Lower leg skin (tissue), 4 donors: ENCODE measurements around the gene TCOF1. TPM values are rescaled to one million over a fixed set of nuclear protein-coding genes. Genes with fewer than 3 reads are reported as not detected.
"Not testable (repeated sequence)": the region's sequence is repeated elsewhere in the genome, so short reads cannot be mapped to it uniquely, and the experiment has no call there.

Experiments
- DNase-seq, 2 donors: peaks; one replicate each; pipeline ENCODE4 v3.0.0-alpha.2; 2019; ENCODE audit warnings: low spot score in 2 of 2
- H3K4me3 ChIP-seq: fragments of 200-600 bp; sonication (generic); 2 replicates; pipeline ENCODE4 v1.5.1; 2017; ENCODE audit warnings: mild to moderate bottlenecking, low read depth; ENCODE audit not compliant: poor library complexity, severe bottlenecking
- CTCF ChIP-seq, 3 donors: fragments of 450-650 bp; IDR thresholded peaks; one replicate each; pipeline ENCODE4 v1.5.1; 2016; ENCODE audit warnings: antibody characterized with exemption in 3 of 3, mild to moderate bottlenecking in 3 of 3, moderate library complexity in 2 of 3
- POLR2A ChIP-seq, 2 donors: fragments of 450-650 bp; IDR thresholded peaks; one replicate each; pipeline ENCODE4 v1.6.1; 2016 to 2017; ENCODE audit warnings: antibody characterized with exemption in 2 of 2, mild to moderate bottlenecking in 1 of 2, moderate library complexity in 1 of 2
- WGBS, 2 donors: methylation state at CpG; one replicate each; pipeline ENCODE4 v1.1.5; 2018; 5-methylcytosine and 5-hydroxymethylcytosine counted together
- intact Hi-C: fragments of 100-400 bp; cut with DNase I; formaldehyde crosslinking; loops from one replicate; pipeline ENCODE4 v1.15.0; 2023; ENCODE audit warnings: low total_unique reads
- total RNA-seq, 4 donors: library from RNA; depleted of rRNA; stranded (reverse); fragments of >200 nt; gene quantifications; one replicate each; pipeline ENCODE4 v1.1.0, GENCODE V29; 2016

Gene TCOF1
- total RNA-seq, 4 donors from 2014 or later, result 30.6 to 35.0 (median 32.2) TPM

- no peak for DNase-seq
- TF ChIP-seq POLR2A (IDR thresholded peaks at IDR 0.05), result no peak
- no peak for TF ChIP-seq CTCF (IDR thresholded peaks at IDR 0.05)
- intact Hi-C loops, result no loop called here
- H3K4me3 ChIP-seq, result no peak overlapping the region
- 62 to 72% methylated on average over 5 of the region's 5 CpGs for WGBS, 2 donors
Measured at GRCh38 chr5:150411245-150411979, 53.9 kb downstream of the TCOF1 start.

- peak; percentile 69 to 95 for DNase-seq
- TF ChIP-seq CTCF (IDR thresholded peaks at IDR 0.05) (no peak), POLR2A (IDR thresholded peaks at IDR 0.05) (no peak)
- WGBS, 2 donors, result 35 to 43% methylated on average over 19 to 20 of the region's 20 CpGs
- intact Hi-C loops, result no loop called here
- peak within 1 kb of the TSS; percentile 3 for H3K4me3 ChIP-seq
Measured at GRCh38 chr5:150412319-150413175, 55.0 kb downstream of the TCOF1 start, which contains the start of gene CD74. CD74 (minus strand) TSS chr5:150412910; CDS start chr5:150412749, 161 bp downstream.

- intact Hi-C loops, result no loop called here
- WGBS, 2 donors, result 74 to 79% methylated on average over 12 of the region's 12 CpGs
- no peak for DNase-seq
- no peak overlapping the region for H3K4me3 ChIP-seq
- TF ChIP-seq CTCF (IDR thresholded peaks at IDR 0.05) (no peak), POLR2A (IDR thresholded peaks at IDR 0.05) (no peak)
Measured at GRCh38 chr5:150413176-150413901, 55.8 kb downstream of the TCOF1 start.

- DNase-seq, intact Hi-C loops, H3K4me3 ChIP-seq: not testable (repeated sequence)
- 90 to 93% methylated on average over 16 of the region's 16 CpGs for WGBS, 2 donors
Measured at GRCh38 chr5:150413902-150414790, 56.6 kb downstream of the TCOF1 start.

GRCh38 chr5:150419630-150420270, 62.3 kb downstream of the TCOF1 start:
- TF ChIP-seq POLR2A (IDR thresholded peaks at IDR 0.05), result no peak
- no peak for TF ChIP-seq CTCF (IDR thresholded peaks at IDR 0.05)
- no peak for DNase-seq
- no peak overlapping the region for H3K4me3 ChIP-seq
- 73 to 88% methylated on average over 7 of the region's 7 CpGs for WGBS, 2 donors
- intact Hi-C loops, result no loop called here
